ENCODE results near the gene CORO2B.

The CORO2B gene

GRCh38 chr15:68636256-68636655 is 57.5 kb downstream of the CORO2B start:
- TF ChIP-seq SUZ12 (IDR thresholded peaks at IDR 0.05; ENCODE audit: extremely low read depth, insufficient read depth, insufficient read length) = no peak
- TF ChIP-seq ZNF274 (IDR thresholded peaks at IDR 0.05; ENCODE audit: low read depth, low read length) = no peak
- no peak for TF ChIP-seq YY1 (IDR thresholded peaks at IDR 0.05; ENCODE audit: insufficient read depth, insufficient read length)
- Histone ChIP-seq H3K4me1 (ENCODE audit: insufficient read depth, insufficient read length) (peaks cover 17% of the 10 kb centered on the region), H3K4me3 (ENCODE audit: insufficient read length, low read depth) (no peak overlapping the region), H3K36me3 (ENCODE audit: insufficient read depth, insufficient read length, low read length) (no peaks in the 10 kb centered on the region), H3K9me3 (ENCODE audit: insufficient read depth, low read length) (no peaks in the 10 kb centered on the region), H3K9ac (ENCODE audit: insufficient read length, low read depth) (no peak overlapping the region), H3K27me3 (ENCODE audit: insufficient read depth, insufficient read length) (no peaks in the 10 kb centered on the region)
- no peak for DNase-seq (ENCODE audit: low read depth, low spot score)

- H3K4me3 ChIP-seq (ENCODE audit: insufficient read length, low read depth) = no peak overlapping the region
- H3K27me3 ChIP-seq (ENCODE audit: insufficient read depth, insufficient read length) = no peaks in the 10 kb centered on the region
- H3K9ac ChIP-seq (ENCODE audit: insufficient read length, low read depth) = no peak overlapping the region
- no peaks in the 10 kb centered on the region for H3K9me3 ChIP-seq (ENCODE audit: insufficient read depth, low read length)
- no peak for DNase-seq (ENCODE audit: low read depth, low spot score)
- H3K4me1 ChIP-seq (ENCODE audit: insufficient read depth, insufficient read length) = peaks cover 23% of the 10 kb centered on the region
- no peaks in the 10 kb centered on the region for H3K36me3 ChIP-seq (ENCODE audit: insufficient read depth, insufficient read length, low read length)
- no peak for TF ChIP-seq YY1 (IDR thresholded peaks at IDR 0.05; ENCODE audit: insufficient read depth, insufficient read length)
- no peak for TF ChIP-seq SUZ12 (IDR thresholded peaks at IDR 0.05; ENCODE audit: extremely low read depth, insufficient read depth, insufficient read length)
- TF ChIP-seq ZNF274 (IDR thresholded peaks at IDR 0.05; ENCODE audit: low read depth, low read length) = no peak
These were observed 59.1 kb downstream of the CORO2B start for GRCh38 chr15:68637767-68638404.

- DNase-seq (ENCODE audit: low read depth, low spot score) = no peak
- Histone ChIP-seq H3K9me3 (ENCODE audit: insufficient read depth, low read length) (no peaks in the 10 kb centered on the region), H3K36me3 (ENCODE audit: insufficient read depth, insufficient read length, low read length) (no peaks in the 10 kb centered on the region), H3K4me1 (ENCODE audit: insufficient read depth, insufficient read length) (peaks cover 28% of the 10 kb centered on the region), H3K4me3 (ENCODE audit: insufficient read length, low read depth) (no peak overlapping the region), H3K9ac (ENCODE audit: insufficient read length, low read depth) (no peak overlapping the region), H3K27me3 (ENCODE audit: insufficient read depth, insufficient read length) (no peaks in the 10 kb centered on the region)
- no peak for TF ChIP-seq SUZ12 (IDR thresholded peaks at IDR 0.05; ENCODE audit: extremely low read depth, insufficient read depth, insufficient read length)
- no peak for TF ChIP-seq ZNF274 (IDR thresholded peaks at IDR 0.05; ENCODE audit: low read depth, low read length)
- TF ChIP-seq YY1 (IDR thresholded peaks at IDR 0.05; ENCODE audit: insufficient read depth, insufficient read length) = no peak
These were observed 60.2 kb downstream of the CORO2B start for GRCh38 chr15:68638953-68639515.

DNA sequence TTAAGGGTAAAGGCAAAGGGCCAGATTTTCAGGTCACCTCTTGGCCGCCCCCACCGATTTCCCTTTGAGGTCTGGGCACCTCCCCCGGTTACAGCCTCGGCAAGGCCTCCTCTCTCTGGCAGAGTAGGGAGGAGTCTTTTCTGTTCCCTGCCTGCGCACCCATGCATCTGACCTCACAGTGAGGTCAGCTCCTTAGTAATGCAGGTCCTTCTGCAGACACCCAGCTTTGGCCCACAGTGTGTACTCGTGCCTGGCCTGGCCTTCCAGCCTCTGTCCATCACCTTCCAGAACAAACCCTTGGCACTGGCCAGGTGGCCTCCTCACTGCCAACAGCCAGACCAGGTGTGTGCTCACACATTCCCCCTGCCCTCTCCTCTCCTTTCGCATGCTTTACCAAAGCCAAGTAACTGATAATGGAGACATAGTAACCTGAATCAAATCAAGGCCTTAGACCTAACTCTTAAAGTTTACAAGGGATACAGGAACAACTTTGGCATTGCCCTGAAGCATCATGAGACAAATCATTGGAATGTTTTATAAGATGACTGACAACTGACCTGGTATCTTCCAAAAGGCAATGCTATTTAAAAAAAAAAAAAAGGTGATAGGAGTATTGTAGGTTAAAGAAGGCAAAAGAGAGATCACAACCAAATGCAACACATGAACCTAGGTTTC is 61.3 kb downstream of the CORO2B start:
- Histone ChIP-seq H3K4me3 (ENCODE audit: insufficient read length, low read depth) (no peak overlapping the region), H3K4me1 (ENCODE audit: insufficient read depth, insufficient read length) (peaks cover 28% of the 10 kb centered on the region), H3K9me3 (ENCODE audit: insufficient read depth, low read length) (no peaks in the 10 kb centered on the region), H3K9ac (ENCODE audit: insufficient read length, low read depth) (no peak overlapping the region), H3K36me3 (ENCODE audit: insufficient read depth, insufficient read length, low read length) (no peaks in the 10 kb centered on the region), H3K27me3 (ENCODE audit: insufficient read depth, insufficient read length) (no peaks in the 10 kb centered on the region)
- TF ChIP-seq ZNF274 (IDR thresholded peaks at IDR 0.05; ENCODE audit: low read depth, low read length) (no peak), YY1 (IDR thresholded peaks at IDR 0.05; ENCODE audit: insufficient read depth, insufficient read length) (no peak), SUZ12 (IDR thresholded peaks at IDR 0.05; ENCODE audit: extremely low read depth, insufficient read depth, insufficient read length) (no peak)
- DNase-seq (ENCODE audit: low read depth, low spot score) = no peak

DNA sequence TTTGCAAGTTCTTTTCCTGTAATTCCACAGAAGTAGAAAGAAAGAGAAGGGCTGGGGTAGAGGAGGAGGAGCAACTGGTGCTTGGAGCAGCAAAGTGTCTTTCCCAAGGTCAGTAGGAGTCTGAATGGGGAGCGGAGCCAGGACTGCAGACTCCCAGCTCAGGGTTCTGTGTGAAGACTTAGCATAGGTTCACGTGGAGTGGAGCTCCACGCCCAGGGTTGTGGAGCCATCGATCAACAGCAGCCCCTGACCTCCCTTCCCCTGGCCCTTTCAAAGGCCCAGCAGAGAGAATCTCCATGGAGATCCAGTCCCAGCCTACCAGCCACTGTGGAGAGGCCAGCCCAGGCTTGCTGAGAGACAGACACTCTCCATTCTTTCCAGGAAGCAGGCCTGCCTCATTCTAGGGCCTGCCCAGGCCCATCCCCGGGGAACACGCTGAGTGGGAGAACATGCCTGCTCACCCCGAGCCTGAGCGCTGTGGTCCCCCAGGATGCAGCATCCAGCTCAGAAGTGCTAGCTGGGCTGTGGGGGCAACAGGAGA is 62.1 kb downstream of the CORO2B start:
- H3K36me3 ChIP-seq (ENCODE audit: insufficient read depth, insufficient read length, low read length) = peaks cover 4% of the 10 kb centered on the region
- TF ChIP-seq SUZ12 (IDR thresholded peaks at IDR 0.05; ENCODE audit: extremely low read depth, insufficient read depth, insufficient read length) (no peak), YY1 (IDR thresholded peaks at IDR 0.05; ENCODE audit: insufficient read depth, insufficient read length) (no peak), ZNF274 (IDR thresholded peaks at IDR 0.05; ENCODE audit: low read depth, low read length) (no peak)
- H3K4me1 ChIP-seq (ENCODE audit: insufficient read depth, insufficient read length) = peaks cover 28% of the 10 kb centered on the region
- no peaks in the 10 kb centered on the region for H3K27me3 ChIP-seq (ENCODE audit: insufficient read depth, insufficient read length)
- DNase-seq (ENCODE audit: low read depth, low spot score) = no peak
- H3K9ac ChIP-seq (ENCODE audit: insufficient read length, low read depth) = no peak overlapping the region
- H3K9me3 ChIP-seq (ENCODE audit: insufficient read depth, low read length) = no peaks in the 10 kb centered on the region
- no peak overlapping the region for H3K4me3 ChIP-seq (ENCODE audit: insufficient read length, low read depth)

DNA sequence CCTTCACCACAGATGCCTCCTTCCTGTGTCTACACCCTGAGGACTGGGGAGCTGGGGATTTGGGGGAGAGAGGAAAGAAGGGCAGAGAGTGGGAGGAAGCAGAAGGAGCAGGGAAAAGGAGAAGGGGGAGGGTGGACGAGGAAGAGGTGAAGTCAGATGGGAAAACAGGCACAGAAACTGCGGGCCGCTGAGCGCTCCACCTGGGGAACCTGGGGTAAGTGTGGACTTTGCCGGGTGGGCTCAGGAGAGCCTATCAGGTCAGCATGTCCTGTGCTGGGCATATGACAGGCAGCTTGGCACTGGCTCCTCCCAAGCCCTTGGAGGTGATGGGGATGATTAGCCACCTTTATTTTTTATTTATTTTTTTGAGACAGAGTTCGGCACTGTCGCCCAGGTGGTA is 62.6 kb downstream of the CORO2B start:
- no peaks in the 10 kb centered on the region for H3K9me3 ChIP-seq (ENCODE audit: insufficient read depth, low read length)
- H3K4me3 ChIP-seq (ENCODE audit: insufficient read length, low read depth) = no peak overlapping the region
- no peak overlapping the region for H3K9ac ChIP-seq (ENCODE audit: insufficient read length, low read depth)
- DNase-seq (ENCODE audit: low read depth, low spot score) = no peak
- peaks cover 31% of the 10 kb centered on the region for H3K4me1 ChIP-seq (ENCODE audit: insufficient read depth, insufficient read length)
- TF ChIP-seq ZNF274 (IDR thresholded peaks at IDR 0.05; ENCODE audit: low read depth, low read length) (no peak), YY1 (IDR thresholded peaks at IDR 0.05; ENCODE audit: insufficient read depth, insufficient read length) (no peak)
- H3K36me3 ChIP-seq (ENCODE audit: insufficient read depth, insufficient read length, low read length) = peaks cover 4% of the 10 kb centered on the region
- no peaks in the 10 kb centered on the region for H3K27me3 ChIP-seq (ENCODE audit: insufficient read depth, insufficient read length)

DNA sequence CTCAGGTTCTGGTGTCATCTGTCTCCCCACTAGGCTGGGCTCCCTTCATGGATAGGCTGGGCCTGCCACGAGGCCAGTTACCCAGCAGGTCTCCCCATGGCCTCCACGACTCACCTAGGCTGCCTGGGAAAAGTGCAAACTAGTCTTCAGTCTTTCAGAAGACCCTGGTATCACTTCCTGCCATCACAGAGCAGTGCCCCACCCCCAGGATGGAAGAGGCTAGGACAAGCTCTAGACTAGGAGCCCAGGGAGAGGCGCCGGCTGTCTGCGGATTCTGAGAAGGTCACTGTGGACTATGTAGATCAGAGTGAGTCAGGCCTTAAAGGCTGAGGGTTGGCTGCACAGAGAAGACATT is 63.7 kb downstream of the CORO2B start:
- no peaks in the 10 kb centered on the region for H3K27me3 ChIP-seq (ENCODE audit: insufficient read depth, insufficient read length)
- peaks cover 33% of the 10 kb centered on the region for H3K4me1 ChIP-seq (ENCODE audit: insufficient read depth, insufficient read length)
- peaks cover 4% of the 10 kb centered on the region for H3K36me3 ChIP-seq (ENCODE audit: insufficient read depth, insufficient read length, low read length)
- H3K9me3 ChIP-seq (ENCODE audit: insufficient read depth, low read length) = no peaks in the 10 kb centered on the region
- no peak for TF ChIP-seq ZNF274 (IDR thresholded peaks at IDR 0.05; ENCODE audit: low read depth, low read length)
- TF ChIP-seq YY1 (IDR thresholded peaks at IDR 0.05; ENCODE audit: insufficient read depth, insufficient read length) = no peak
- no peak for TF ChIP-seq SUZ12 (IDR thresholded peaks at IDR 0.05; ENCODE audit: extremely low read depth, insufficient read depth, insufficient read length)
- no peak overlapping the region for H3K4me3 ChIP-seq (ENCODE audit: insufficient read length, low read depth)
- DNase-seq (ENCODE audit: low read depth, low spot score) = no peak
- H3K9ac ChIP-seq (ENCODE audit: insufficient read length, low read depth) = no peak overlapping the region

Data from NT2/D1 (cell line).